Measurements from ENCODE around the gene MRPL36. TPM values are rescaled to one million over a fixed set of nuclear protein-coding genes. Genes with fewer than 3 reads are reported as not detected.
A peak's percentile ranks its signal among the peaks of the same experiment; 100 is the strongest.

Gene MRPL36
- total RNA-seq, 1 experiment from 2014 or later: 116 TPM

GRCh38 chr5:1763548-1763911 is 36.1 kb downstream of the MRPL36 start:
- no peaks in the 10 kb centered on the region for H3K9me2 ChIP-seq (replicated peaks; ENCODE audit: low read length)
- ChIA-PET CTCF (interaction anchor here (0.6 to 0.7 kb wide), 3 partner anchors 9 to 234 kb away, joined by 3 read pairs; no protein-coding TSS in a partner anchor), POLR2A (ENCODE audit: unreplicated experiment) (no interaction called here)
- H3K36me3 ChIP-seq (ENCODE audit: low read depth, low read length): no peaks in the 10 kb centered on the region
- H3K9me3 ChIP-seq (ENCODE audit: low read length): no peaks in the 10 kb centered on the region
- ATAC-seq (peak; percentile 97), DNase-seq (peak; percentile 73)
- H3K4me1 ChIP-seq (ENCODE audit: insufficient read depth, low read length): no peaks in the 10 kb centered on the region
- peaks cover 47% of the 10 kb centered on the region for H3K27me3 ChIP-seq (ENCODE audit: low read length)
- no peaks in the 10 kb centered on the region for H3F3A ChIP-seq (ENCODE audit: low read length, unreplicated experiment)
- H3K79me2 ChIP-seq (ENCODE audit: low read length): no peaks in the 10 kb centered on the region
- no TSS peak for BruUV-seq (replicated peaks)
- TF ChIP-seq EZH2 (IDR thresholded peaks at IDR 0.05; ENCODE audit: low read length, unreplicated experiment) (no peak), CTCF (conservative IDR thresholded peaks at IDR 0.05; ENCODE audit: low read depth, low read length) (peak; percentile 88), EZH2phosphoT487 (IDR thresholded peaks at IDR 0.05; ENCODE audit: borderline replicate concordance, low read length) (no peak)
- no peak overlapping the region for H3K9ac ChIP-seq (ENCODE audit: low read length)
- H2AFZ ChIP-seq (ENCODE audit: low read length): peak overlapping the region; percentile 15; the same call in 1 of the 2 replicates
- no peak overlapping the region for H3K4me2 ChIP-seq (ENCODE audit: low read length)
- intact Hi-C loops (cut with micrococcal nuclease): loop anchor here (1.0 to 10.0 kb wide), 3 partner anchors 253 to 983 kb away; no protein-coding TSS in a partner anchor
- no peak overlapping the region for H3K4me3 ChIP-seq (ENCODE audit: low read length)
- H3K27ac ChIP-seq (ENCODE audit: low read length): no peak overlapping the region
- H4K20me1 ChIP-seq (ENCODE audit: low read length): no peaks in the 10 kb centered on the region

- no TSS peak for BruUV-seq (replicated peaks)
- Histone ChIP-seq H3K36me3 (ENCODE audit: low read depth, low read length) (no peaks in the 10 kb centered on the region), H3K79me2 (ENCODE audit: low read length) (no peaks in the 10 kb centered on the region), H3K27ac (ENCODE audit: low read length) (no peak overlapping the region), H3K4me1 (ENCODE audit: insufficient read depth, low read length) (no peaks in the 10 kb centered on the region), H3K9ac (ENCODE audit: low read length) (no peak overlapping the region), H3K9me2 (replicated peaks; ENCODE audit: low read length) (no peaks in the 10 kb centered on the region), H3K27me3 (ENCODE audit: low read length) (peaks cover 53% of the 10 kb centered on the region), H3F3A (ENCODE audit: low read length, unreplicated experiment) (no peaks in the 10 kb centered on the region), H3K4me3 (ENCODE audit: low read length) (no peak overlapping the region), H4K20me1 (ENCODE audit: low read length) (no peaks in the 10 kb centered on the region), H2AFZ (ENCODE audit: low read length) (peak overlapping the region; percentile 15; the same call in 1 of the 2 replicates), H3K9me3 (ENCODE audit: low read length) (no peaks in the 10 kb centered on the region), H3K4me2 (ENCODE audit: low read length) (no peak overlapping the region)
- ATAC-seq (no peak; the same call in 1 of the 2 replicates), DNase-seq (no peak)
- intact Hi-C loops (cut with micrococcal nuclease): loop anchor here (1.0 to 10.0 kb wide), 3 partner anchors 254 to 983 kb away; no protein-coding TSS in a partner anchor
- ChIA-PET CTCF (interaction anchor here (0.6 to 0.7 kb wide), 3 partner anchors 10 to 235 kb away, joined by 3 read pairs; no protein-coding TSS in a partner anchor), POLR2A (ENCODE audit: unreplicated experiment) (no interaction called here)
- TF ChIP-seq EZH2 (IDR thresholded peaks at IDR 0.05; ENCODE audit: low read length, unreplicated experiment) (no peak), EZH2phosphoT487 (IDR thresholded peaks at IDR 0.05; ENCODE audit: borderline replicate concordance, low read length) (no peak), CTCF (conservative IDR thresholded peaks at IDR 0.05; ENCODE audit: low read depth, low read length) (no peak)
Measured at GRCh38 chr5:1762883-1763547, 36.6 kb downstream of the MRPL36 start.
